ENCODE results near the gene NLRP11. TPM values are rescaled to one million over a fixed set of nuclear protein-coding genes. Genes with fewer than 3 reads are reported as not detected.
"Not testable (repeated sequence)": the region's sequence is repeated elsewhere in the genome, so short reads cannot be mapped to it uniquely, and the experiment has no call there.

The NLRP11 gene
- total RNA-seq, 1 donor from 2014 or later: not detected

- Histone ChIP-seq H3K27me3 (ENCODE audit: low read depth) (peaks cover 42% of the 10 kb centered on the region), H3K27ac (replicated peaks) (no peak overlapping the region), H3K4me1 (no peaks in the 10 kb centered on the region), H3K9me3 (replicated peaks) (no peaks in the 10 kb centered on the region), H3K4me3 (no peak overlapping the region), H3K36me3 (no peaks in the 10 kb centered on the region)
- intact Hi-C loops (cut with micrococcal nuclease): no loop called here
- DNase-seq: no peak
- TF ChIP-seq CTCF (IDR thresholded peaks at IDR 0.05; ENCODE audit: borderline replicate concordance): no peak
Observed at GRCh38 chr19:55795021-55795420, 36.8 kb downstream of the NLRP11 start.

- Histone ChIP-seq H3K27me3 (ENCODE audit: low read depth) (peaks cover 67% of the 10 kb centered on the region), H3K9me3 (replicated peaks) (no peaks in the 10 kb centered on the region), H3K4me3 (no peak overlapping the region), H3K4me1 (no peaks in the 10 kb centered on the region), H3K27ac (replicated peaks) (no peak overlapping the region), H3K36me3 (no peaks in the 10 kb centered on the region)
- no peak for TF ChIP-seq CTCF (IDR thresholded peaks at IDR 0.05; ENCODE audit: borderline replicate concordance)
- DNase-seq: no peak
- intact Hi-C loops (cut with micrococcal nuclease): no loop called here
Observed at GRCh38 chr19:55781112-55781511, 50.7 kb downstream of the NLRP11 start.

GRCh38 chr19:55778331-55778730 is 53.5 kb downstream of the NLRP11 start:
- intact Hi-C loops (cut with micrococcal nuclease): no loop called here
- Histone ChIP-seq H3K4me3 (no peak overlapping the region), H3K27me3 (ENCODE audit: low read depth) (peaks cover 72% of the 10 kb centered on the region), H3K36me3 (no peaks in the 10 kb centered on the region), H3K4me1 (no peaks in the 10 kb centered on the region), H3K9me3 (replicated peaks) (no peaks in the 10 kb centered on the region), H3K27ac (replicated peaks) (no peak overlapping the region)
- TF ChIP-seq CTCF (IDR thresholded peaks at IDR 0.05; ENCODE audit: borderline replicate concordance): no peak
- no peak for DNase-seq

GRCh38 chr19:55777528-55777927 is 54.3 kb downstream of the NLRP11 start:
- no peaks in the 10 kb centered on the region for H3K4me1 ChIP-seq
- H3K9me3 ChIP-seq (replicated peaks): no peaks in the 10 kb centered on the region
- intact Hi-C loops (cut with micrococcal nuclease): no loop called here
- no peak for DNase-seq
- peaks cover 67% of the 10 kb centered on the region for H3K27me3 ChIP-seq (ENCODE audit: low read depth)
- no peak overlapping the region for H3K27ac ChIP-seq (replicated peaks)
- no peaks in the 10 kb centered on the region for H3K36me3 ChIP-seq
- TF ChIP-seq CTCF (IDR thresholded peaks at IDR 0.05; ENCODE audit: borderline replicate concordance): no peak
- H3K4me3 ChIP-seq: no peak overlapping the region

- H3K4me1 ChIP-seq; H3K4me3 ChIP-seq; intact Hi-C loops (cut with micrococcal nuclease); H3K36me3 ChIP-seq; H3K9me3 ChIP-seq (replicated peaks); DNase-seq; H3K27ac ChIP-seq (replicated peaks): not testable (repeated sequence)
- H3K27me3 ChIP-seq (ENCODE audit: low read depth): peaks cover 14% of the 10 kb centered on the region
Observed at GRCh38 chr19:55769632-55770031, 62.2 kb downstream of the NLRP11 start.

GRCh38 chr19:55768818-55769217 is 63.0 kb downstream of the NLRP11 start, which contains the start of gene RFPL4AL1:
TSS of gene RFPL4AL1 (plus strand) at chr19:55769118. CDS start at chr19:55771805, 2,687 bp downstream.
- H3K4me1 ChIP-seq; DNase-seq; H3K27ac ChIP-seq (replicated peaks); H3K36me3 ChIP-seq; H3K4me3 ChIP-seq; H3K9me3 ChIP-seq (replicated peaks); intact Hi-C loops (cut with micrococcal nuclease): not testable (repeated sequence)
- peaks cover 19% of the 10 kb centered on the region for H3K27me3 ChIP-seq (ENCODE audit: low read depth)

GRCh38 chr19:55766466-55766865 is 65.3 kb downstream of the NLRP11 start:
- no peaks in the 10 kb centered on the region for H3K36me3 ChIP-seq

GRCh38 chr19:55758797-55759196 is 73.0 kb downstream of the NLRP11 start, which contains the start of gene RFPL4A:
TSS of gene RFPL4A (plus strand) at chr19:55759097. CDS start at chr19:55761801, 2,704 bp downstream.
- DNase-seq; intact Hi-C loops (cut with micrococcal nuclease): not testable (repeated sequence)
- peaks cover 47% of the 10 kb centered on the region for H3K27me3 ChIP-seq (ENCODE audit: low read depth)

More at GRCh38 chr19:55766466-55766865, 65.3 kb downstream of the NLRP11 start:
- no peak overlapping the region for H3K27ac ChIP-seq (replicated peaks)
- no peak for DNase-seq
- no peak for TF ChIP-seq CTCF (IDR thresholded peaks at IDR 0.05; ENCODE audit: borderline replicate concordance)
- intact Hi-C loops (cut with micrococcal nuclease): no loop called here
- H3K27me3 ChIP-seq (ENCODE audit: low read depth): peaks cover 19% of the 10 kb centered on the region
- no peaks in the 10 kb centered on the region for H3K4me1 ChIP-seq
- no peak overlapping the region for H3K4me3 ChIP-seq
- H3K9me3 ChIP-seq (replicated peaks): no peaks in the 10 kb centered on the region

GRCh38 chr19:55756808-55757207 is 75.0 kb downstream of the NLRP11 start:
- H3K4me1 ChIP-seq; H3K36me3 ChIP-seq; H3K9me3 ChIP-seq (replicated peaks); DNase-seq; H3K4me3 ChIP-seq; intact Hi-C loops (cut with micrococcal nuclease); H3K27ac ChIP-seq (replicated peaks): not testable (repeated sequence)
- peaks cover 66% of the 10 kb centered on the region for H3K27me3 ChIP-seq (ENCODE audit: low read depth)

More at GRCh38 chr19:55758797-55759196, 73.0 kb downstream of the NLRP11 start, which contains the start of gene RFPL4A:
- not testable (repeated sequence) for H3K4me3 ChIP-seq; H3K4me1 ChIP-seq; H3K36me3 ChIP-seq; H3K27ac ChIP-seq (replicated peaks); H3K9me3 ChIP-seq (replicated peaks)

Measured in left ventricle myocardium inferior (tissue), 1 donor.